T1000 (cell line): ENCODE measurements around the gene AADACL4.
A peak's percentile ranks its signal among the peaks of the same experiment; 100 is the strongest.

ENCODE experiments used
- DNase-seq: peaks from one replicate; lab custom pipeline; 2025; ENCODE audit warnings: mixed read lengths; lab: John Stamatoyannopoulos, UW

Gene AADACL4

GRCh38 chr1:12613180-12613579, 30.7 kb upstream of the AADACL4 start:
- no peak for DNase-seq

- no peak for DNase-seq
These were observed 29.3 kb upstream of the AADACL4 start for GRCh38 chr1:12614402-12615158.

- no peak for DNase-seq
These were observed 28.6 kb upstream of the AADACL4 start for GRCh38 chr1:12615159-12615864.

GRCh38 chr1:12615865-12616708, 27.8 kb upstream of the AADACL4 start:
- peak; percentile 38 for DNase-seq

- DNase-seq = no peak
These were observed 27.0 kb upstream of the AADACL4 start for GRCh38 chr1:12616709-12617373.

GRCh38 chr1:12617511-12617900, 26.4 kb upstream of the AADACL4 start:
- DNase-seq = no peak

- peak; percentile 62 for DNase-seq
These were observed 25.8 kb upstream of the AADACL4 start, which contains the start of gene DHRS3 for GRCh38 chr1:12617901-12618660. Gene DHRS3, minus strand, starts transcription at chr1:12618210. Its CDS starts 862 bp downstream, at chr1:12617348.

GRCh38 chr1:12618661-12618964, 25.3 kb upstream of the AADACL4 start:
- DNase-seq = no peak

- peak; percentile 62 for DNase-seq
These were observed 24.7 kb upstream of the AADACL4 start for GRCh38 chr1:12618965-12619791.

- DNase-seq = peak; percentile 76
These were observed 23.9 kb upstream of the AADACL4 start for GRCh38 chr1:12619792-12620487.

- DNase-seq = no peak
These were observed 23.4 kb upstream of the AADACL4 start for GRCh38 chr1:12620488-12620865.

- no peak for DNase-seq
These were observed 23.0 kb upstream of the AADACL4 start for GRCh38 chr1:12620931-12621330.

GRCh38 chr1:12621346-12622335, 22.2 kb upstream of the AADACL4 start:
- no peak for DNase-seq

GRCh38 chr1:12622506-12622905, 21.4 kb upstream of the AADACL4 start:
- DNase-seq = no peak

- DNase-seq = no peak
These were observed 18.6 kb upstream of the AADACL4 start for GRCh38 chr1:12625276-12625675.

- DNase-seq = no peak
These were observed 17.0 kb upstream of the AADACL4 start for GRCh38 chr1:12626888-12627287.

GRCh38 chr1:12627296-12627695, 16.6 kb upstream of the AADACL4 start:
- no peak for DNase-seq

- no peak for DNase-seq
These were observed 14.4 kb upstream of the AADACL4 start for GRCh38 chr1:12629511-12629956.
